Endothelial cell (in vitro differentiated cells): Measurements from ENCODE around the gene LSM10. TPM values are rescaled to one million over a fixed set of nuclear protein-coding genes. Genes with fewer than 3 reads are reported as not detected.

Source experiments
- DNase-seq: peaks from one replicate; pipeline ENCODE4 v3.0.0; 2021; ENCODE audit warnings: low spot score
- H3K27ac Mint-ChIP-seq: one replicate; pipeline ENCODE4 v1.8.0; 2021; ENCODE audit warnings: mixed read lengths, inconsistent platforms; ENCODE audit not compliant: unreplicated experiment
- H3K27me3 Mint-ChIP-seq: one replicate; pipeline ENCODE4 v1.8.0; 2021; ENCODE audit warnings: mild to moderate bottlenecking, moderate library complexity, mixed read lengths, inconsistent platforms; ENCODE audit not compliant: unreplicated experiment
- H3K36me3 Mint-ChIP-seq: one replicate; pipeline ENCODE4 v1.8.0; 2021; ENCODE audit warnings: mild to moderate bottlenecking, low read depth, mixed read lengths, inconsistent platforms; ENCODE audit not compliant: unreplicated experiment
- H3K4me1 Mint-ChIP-seq: one replicate; pipeline ENCODE4 v1.8.0; 2021; ENCODE audit warnings: mild to moderate bottlenecking, mixed read lengths, inconsistent platforms; ENCODE audit not compliant: unreplicated experiment
- H3K4me3 Mint-ChIP-seq: one replicate; pipeline ENCODE4 v1.8.0; 2021; ENCODE audit warnings: mild to moderate bottlenecking, mixed read lengths, inconsistent platforms; ENCODE audit not compliant: unreplicated experiment
- H3K9me3 Mint-ChIP-seq: one replicate; pipeline ENCODE4 v1.8.0; 2021; ENCODE audit warnings: mixed read lengths, inconsistent platforms; ENCODE audit not compliant: unreplicated experiment
- total RNA-seq: library from RNA; stranded (reverse); fragmentation: NEBNext Ultra II Directional; extraction: Animal tissue kit (Norgen Biotek cat#: 25700); gene quantifications from one replicate; pipeline ENCODE4 v1.2.1, GENCODE V29; 2021; ENCODE audit not compliant: unreplicated experiment
- TF ChIP-seq, protein P1 (sequence below): fragments of 200-600 bp; sonication (generic); IDR thresholded peaks from one replicate; pipeline ENCODE4 v1.5.0; 2021; ENCODE audit warnings: antibody characterized with exemption; ENCODE audit not compliant: unreplicated experiment

Gene LSM10
- total RNA-seq, 1 donor from 2014 or later = 22.3 TPM

DNA sequence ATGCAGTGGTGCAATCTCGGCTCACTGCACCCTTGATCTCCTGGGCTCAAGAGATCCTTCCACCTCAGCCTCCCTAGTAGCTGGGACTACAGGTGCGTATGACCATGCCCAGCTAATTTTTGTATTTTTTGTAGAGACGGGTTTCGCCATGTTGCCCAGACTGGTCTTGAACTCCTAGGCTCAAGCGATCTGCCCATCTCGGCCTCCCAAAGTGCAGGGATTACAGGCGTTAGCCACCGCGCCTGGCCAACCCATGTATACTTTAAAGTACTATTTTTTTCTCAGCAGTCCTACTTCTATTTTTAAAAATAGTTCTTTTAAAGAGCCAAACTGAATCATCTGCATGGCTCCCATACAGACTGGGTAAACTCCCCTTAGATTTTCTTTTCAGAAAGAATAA, 15.5 kb downstream of the LSM10 start:
- Mint-ChIP-seq H3K4me1 (peaks cover 33% of the 10 kb centered on the region), H3K36me3 (peaks cover 11% of the 10 kb centered on the region), H3K4me3 (no peak overlapping the region), H3K27me3 (peaks cover 6% of the 10 kb centered on the region), H3K9me3 (no peaks in the 10 kb centered on the region), H3K27ac (no peak overlapping the region)
- TF ChIP-seq, protein P1, sequence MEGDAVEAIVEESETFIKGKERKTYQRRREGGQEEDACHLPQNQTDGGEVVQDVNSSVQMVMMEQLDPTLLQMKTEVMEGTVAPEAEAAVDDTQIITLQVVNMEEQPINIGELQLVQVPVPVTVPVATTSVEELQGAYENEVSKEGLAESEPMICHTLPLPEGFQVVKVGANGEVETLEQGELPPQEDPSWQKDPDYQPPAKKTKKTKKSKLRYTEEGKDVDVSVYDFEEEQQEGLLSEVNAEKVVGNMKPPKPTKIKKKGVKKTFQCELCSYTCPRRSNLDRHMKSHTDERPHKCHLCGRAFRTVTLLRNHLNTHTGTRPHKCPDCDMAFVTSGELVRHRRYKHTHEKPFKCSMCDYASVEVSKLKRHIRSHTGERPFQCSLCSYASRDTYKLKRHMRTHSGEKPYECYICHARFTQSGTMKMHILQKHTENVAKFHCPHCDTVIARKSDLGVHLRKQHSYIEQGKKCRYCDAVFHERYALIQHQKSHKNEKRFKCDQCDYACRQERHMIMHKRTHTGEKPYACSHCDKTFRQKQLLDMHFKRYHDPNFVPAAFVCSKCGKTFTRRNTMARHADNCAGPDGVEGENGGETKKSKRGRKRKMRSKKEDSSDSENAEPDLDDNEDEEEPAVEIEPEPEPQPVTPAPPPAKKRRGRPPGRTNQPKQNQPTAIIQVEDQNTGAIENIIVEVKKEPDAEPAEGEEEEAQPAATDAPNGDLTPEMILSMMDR = no peak
- no peak for DNase-seq

DNA sequence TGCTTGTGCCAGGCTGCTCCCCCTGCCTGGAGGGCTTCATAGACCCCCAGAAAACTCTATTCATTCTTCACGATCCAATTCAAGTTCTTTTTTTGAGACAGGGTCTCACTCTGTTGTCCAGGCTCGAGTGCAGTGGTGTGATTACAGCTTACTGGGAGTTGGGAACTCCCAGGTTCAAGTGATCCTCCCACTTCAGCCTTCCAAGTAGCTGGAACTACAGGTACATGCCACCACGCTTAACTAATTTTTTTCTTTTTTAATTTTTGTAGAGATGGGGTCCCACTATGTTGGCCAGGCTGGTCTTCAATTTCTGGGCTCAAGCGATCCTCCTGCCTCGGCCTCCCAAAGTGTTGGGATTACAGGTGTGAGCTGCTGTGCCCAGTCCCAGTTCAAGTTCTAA, 16.3 kb downstream of the LSM10 start:
- Mint-ChIP-seq H3K36me3 (peaks cover 11% of the 10 kb centered on the region), H3K9me3 (no peaks in the 10 kb centered on the region), H3K27me3 (peaks cover 7% of the 10 kb centered on the region), H3K4me1 (peaks cover 28% of the 10 kb centered on the region), H3K27ac (no peak overlapping the region), H3K4me3 (no peak overlapping the region)
- DNase-seq = no peak
- TF ChIP-seq, protein P1 = no peak

DNA sequence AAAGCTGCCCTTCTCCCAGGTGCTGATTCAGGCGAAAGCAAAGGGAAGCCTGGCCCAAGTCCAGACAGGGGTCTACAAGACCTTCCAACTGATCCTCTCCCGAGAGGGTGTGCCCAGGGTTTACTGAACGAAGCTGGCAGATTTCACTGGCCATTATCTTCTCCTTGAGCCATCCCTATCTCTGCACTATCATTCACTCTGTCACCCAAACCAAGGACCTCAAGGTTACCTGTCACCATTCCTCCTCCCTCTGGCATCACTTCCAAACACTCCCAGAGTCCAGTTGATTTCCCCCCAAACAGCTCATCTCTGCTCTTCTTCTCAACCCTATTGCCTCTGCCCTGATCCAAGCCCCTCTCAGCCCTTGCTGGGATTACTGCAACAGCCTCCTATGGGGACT, 16.9 kb downstream of the LSM10 start:
- no peaks in the 10 kb centered on the region for H3K9me3 Mint-ChIP-seq
- H3K27ac Mint-ChIP-seq = peak overlapping the region; percentile 22
- DNase-seq = no peak
- TF ChIP-seq, protein P1 = no peak
- H3K4me1 Mint-ChIP-seq = peaks cover 28% of the 10 kb centered on the region
- H3K36me3 Mint-ChIP-seq = peaks cover 11% of the 10 kb centered on the region
- H3K27me3 Mint-ChIP-seq = peaks cover 3% of the 10 kb centered on the region
- H3K4me3 Mint-ChIP-seq = no peak overlapping the region

DNA sequence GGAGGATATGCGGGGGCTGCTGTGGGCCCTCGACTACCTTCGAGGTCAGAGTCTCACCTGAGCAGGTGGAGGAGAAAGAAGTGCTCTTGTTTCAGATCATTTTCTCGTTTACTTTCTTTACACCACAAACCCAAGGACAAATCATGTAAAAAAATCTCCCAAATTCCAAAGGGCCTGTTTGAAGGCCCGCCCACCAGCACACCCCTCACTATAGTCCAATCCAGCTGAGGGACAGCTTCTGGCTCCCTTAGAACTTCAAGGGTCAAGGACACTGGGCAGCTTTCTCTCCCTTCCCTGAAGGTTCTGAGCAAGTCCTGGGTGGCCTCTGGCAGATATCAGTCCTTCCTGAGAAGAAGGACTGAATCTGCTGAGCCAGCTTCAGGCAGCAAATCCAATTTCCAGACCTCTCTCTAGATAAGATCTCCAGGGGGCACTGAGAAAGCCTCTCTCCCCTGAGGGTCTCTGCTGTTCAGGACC, 17.5 kb downstream of the LSM10 start:
- Mint-ChIP-seq H3K27me3 (peaks cover 3% of the 10 kb centered on the region), H3K9me3 (no peaks in the 10 kb centered on the region), H3K4me3 (no peak overlapping the region), H3K4me1 (peaks cover 28% of the 10 kb centered on the region), H3K36me3 (peaks cover 11% of the 10 kb centered on the region), H3K27ac (no peak overlapping the region)
- TF ChIP-seq, protein P1 = no peak
- no peak for DNase-seq

DNA sequence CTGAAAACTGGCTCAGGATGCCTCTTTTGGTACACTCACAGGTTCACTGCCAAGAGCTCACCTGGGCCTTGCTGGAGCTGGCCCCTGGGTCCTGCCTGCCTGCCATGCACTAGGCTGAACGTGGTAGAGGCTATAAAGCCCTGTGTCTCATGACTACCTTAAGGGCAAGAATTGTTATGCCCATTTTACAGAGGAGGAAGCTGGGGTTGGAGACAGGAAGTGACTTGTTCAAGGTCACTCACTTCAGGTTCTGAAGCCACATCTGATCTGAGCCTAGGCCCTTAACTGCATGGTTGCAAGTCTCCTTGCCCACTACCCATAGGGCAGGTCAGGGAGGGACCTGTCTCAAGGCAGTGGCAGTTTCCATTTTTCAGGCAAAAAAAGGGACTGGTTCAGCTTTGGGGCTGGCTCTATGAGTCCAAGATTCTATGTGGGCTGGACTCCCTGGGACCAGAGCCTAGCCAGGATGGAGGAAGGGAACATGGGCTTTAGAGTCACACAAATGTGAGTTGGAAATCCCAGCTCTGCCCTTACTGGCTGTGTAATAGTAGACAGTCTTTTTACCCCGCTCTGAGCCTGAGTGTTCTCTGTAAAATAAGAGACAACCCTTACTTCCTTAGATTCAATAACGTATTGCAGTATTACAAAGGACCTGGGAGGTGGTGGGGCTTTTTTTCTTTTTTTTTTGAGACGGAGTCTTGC, 19.8 kb downstream of the LSM10 start:
- H3K36me3 Mint-ChIP-seq = peaks cover 7% of the 10 kb centered on the region
- no peak for DNase-seq
- H3K27ac Mint-ChIP-seq = no peak overlapping the region
- no peak overlapping the region for H3K4me3 Mint-ChIP-seq
- H3K9me3 Mint-ChIP-seq = no peaks in the 10 kb centered on the region
- peaks cover 34% of the 10 kb centered on the region for H3K4me1 Mint-ChIP-seq
- TF ChIP-seq, protein P1 = no peak
- H3K27me3 Mint-ChIP-seq = peaks cover 3% of the 10 kb centered on the region
